Liver (tissue), 9 donors: Measurements from ENCODE around the gene SGK2. TPM values are rescaled to one million over a fixed set of nuclear protein-coding genes. Genes with fewer than 3 reads are reported as not detected.

ENCODE experiments used
- DNase-seq: peaks from one replicate; pipeline ENCODE4 v3.0.0-alpha.2; 2017; ENCODE audit warnings: low spot score
- H3K27ac ChIP-seq, 2 donors: one replicate each; pipeline ENCODE4 v1.7.0; 2013; ENCODE audit warnings: inconsistent platforms in 2 of 2, low read length in 2 of 2, control low read depth in 1 of 2, low read depth in 1 of 2, mild to moderate bottlenecking in 1 of 2
- H3K27me3 ChIP-seq, 4 donors: one replicate each; pipeline versions ENCODE4 v1.6.1 to v1.7.0; 2013; ENCODE audit warnings: low read length in 3 of 4, inconsistent platforms in 1 of 4, mild to moderate bottlenecking in 1 of 4, moderate library complexity in 1 of 4; ENCODE audit not compliant: control insufficient read depth in 4 of 4, insufficient read depth in 4 of 4
- H3K36me3 ChIP-seq, 4 donors: one replicate each; pipeline versions ENCODE4 v1.6.1 to v1.7.0; 2013; ENCODE audit warnings: low read length in 3 of 4, mild to moderate bottlenecking in 3 of 4, low read depth in 1 of 4, moderate library complexity in 1 of 4; ENCODE audit not compliant: control insufficient read depth in 4 of 4, insufficient read depth in 3 of 4
- H3K4me1 ChIP-seq, 4 donors: one replicate each; pipeline versions ENCODE4 v1.6.1 to v1.7.0; 2013; ENCODE audit warnings: low read length in 3 of 4, mild to moderate bottlenecking in 3 of 4, moderate library complexity in 1 of 4; ENCODE audit not compliant: control insufficient read depth in 4 of 4, insufficient read depth in 4 of 4
- H3K4me3 ChIP-seq, 3 donors: one replicate each; pipeline versions ENCODE4 v1.6.1 to v1.7.0; 2013; ENCODE audit warnings: low read length in 3 of 3, control low read depth in 1 of 3, low read depth in 1 of 3, mild to moderate bottlenecking in 1 of 3
- H3K9ac ChIP-seq, 2 donors: one replicate each; pipeline ENCODE4 v1.7.0; 2013; ENCODE audit warnings: low read length in 2 of 2, mild to moderate bottlenecking in 2 of 2, moderate library complexity in 2 of 2, control low read depth in 1 of 2, low read depth in 1 of 2
- H3K9me3 ChIP-seq, 4 donors: one replicate each; pipeline versions ENCODE4 v1.6.1 to v1.7.0; 2013; ENCODE audit warnings: low read length in 3 of 4; ENCODE audit not compliant: control insufficient read depth in 4 of 4
- EGR1 ChIP-seq, 2 donors: IDR thresholded peaks; 2 replicates each; pipeline ENCODE4 v1.6.1; 2016 to 2018; ENCODE audit warnings: antibody characterized with exemption in 2 of 2, low read depth in 2 of 2
- FOXA1 ChIP-seq: IDR thresholded peaks from 2 replicates; pipeline ENCODE4 v1.6.1; 2016; ENCODE audit warnings: antibody characterized with exemption
- FOXA2 ChIP-seq: IDR thresholded peaks from 2 replicates; pipeline ENCODE4 v1.6.1; 2016; ENCODE audit warnings: antibody characterized with exemption
- GABPA ChIP-seq, 2 donors: IDR thresholded peaks in 1 of 2; conservative IDR thresholded peaks in 1 of 2; 2 replicates each; pipeline ENCODE4 v1.6.1; 2016; ENCODE audit warnings: antibody characterized with exemption in 2 of 2, mild to moderate bottlenecking in 1 of 2, moderate library complexity in 1 of 2
- HNF4A ChIP-seq, 2 donors: conservative IDR thresholded peaks; 2 replicates each; pipeline ENCODE4 v1.6.1; 2016; ENCODE audit warnings: antibody characterized with exemption in 2 of 2, mild to moderate bottlenecking in 2 of 2
- HNF4G ChIP-seq: IDR thresholded peaks from 2 replicates; pipeline ENCODE4 v1.6.1; 2016; ENCODE audit warnings: antibody characterized with exemption
- JUND ChIP-seq, 2 donors: IDR thresholded peaks; 2 replicates each; pipeline ENCODE4 v1.6.1; 2016; ENCODE audit warnings: antibody characterized with exemption in 2 of 2
- NR2F2 ChIP-seq: IDR thresholded peaks from 2 replicates; pipeline ENCODE4 v1.6.1; 2016; ENCODE audit warnings: antibody characterized with exemption
- RAD21 ChIP-seq, 2 donors: IDR thresholded peaks; 2 replicates each; pipeline ENCODE4 v1.6.1; 2016; ENCODE audit warnings: antibody characterized with exemption in 2 of 2, mild to moderate bottlenecking in 2 of 2
- RXRA ChIP-seq, 2 donors: IDR thresholded peaks; 2 replicates each; pipeline ENCODE4 v1.6.1; 2017 to 2018; ENCODE audit warnings: antibody characterized with exemption in 2 of 2, mild to moderate bottlenecking in 1 of 2
- SP1 ChIP-seq: IDR thresholded peaks from 2 replicates; pipeline ENCODE4 v1.6.1; 2018; ENCODE audit warnings: antibody characterized with exemption, mild to moderate bottlenecking
- TAF1 ChIP-seq: conservative IDR thresholded peaks from 2 replicates; pipeline ENCODE4 v1.6.1; 2016; ENCODE audit warnings: antibody characterized with exemption, mild to moderate bottlenecking
- YY1 ChIP-seq: IDR thresholded peaks from 2 replicates; pipeline ENCODE4 v1.6.1; 2016; ENCODE audit warnings: antibody characterized with exemption, mild to moderate bottlenecking
- WGBS: extraction: QIAGEN DNeasy Blood & Tissue Kit; methylation state at CpG from one replicate; pipeline ENCODE4 v1.1.7; 2013; 5-methylcytosine and 5-hydroxymethylcytosine counted together
- polyA plus RNA-seq, 2 donors: library from polyadenylated mRNA; stranded (reverse) in 1 of 2; unstranded in 1 of 2; fragments of 200-250 nt in 1 of 2; fragments of >200 nt in 1 of 2; fragmentation: Nextera tagmentation in 1 of 2; extraction: Ambion mirVana in 1 of 2; gene quantifications; one replicate each; pipeline versions ENCODE4 v1.2.1 to v1.2.3, GENCODE V29; 2013 to 2015
- total RNA-seq, 2 donors: library from RNA; depleted of rRNA; stranded (reverse); fragments of >200 nt; gene quantifications; one replicate each; pipeline ENCODE4 v1.2.3, GENCODE V29; 2014
- TF ChIP-seq, protein P1 (sequence below): IDR thresholded peaks from 2 replicates; pipeline ENCODE4 v1.6.1; 2016; ENCODE audit warnings: antibody characterized with exemption, mild to moderate bottlenecking
- TF ChIP-seq, protein P2 (sequence below): IDR thresholded peaks from 2 replicates; pipeline ENCODE4 v1.6.1; 2016; ENCODE audit warnings: antibody characterized with exemption
- TF ChIP-seq, protein P3 (sequence below): fragments of 150-350 bp; IDR thresholded peaks from 2 replicates; pipeline ENCODE4 v1.5.1; 2017; ENCODE audit warnings: improper control_type of control experiment, low read depth, low read length; ENCODE audit not compliant: missing input control
- TF ChIP-seq, protein P4 (sequence below): IDR thresholded peaks from 2 replicates; pipeline ENCODE4 v1.6.1; 2016; ENCODE audit warnings: antibody characterized with exemption
- TF ChIP-seq, protein P5 (sequence below): IDR thresholded peaks from 2 replicates; pipeline ENCODE4 v1.6.1; 2016; ENCODE audit warnings: antibody characterized with exemption
- donor health status: healthy.
- donor health status: healthy.
- donor health status: healthy.
- donor health status: healthy.
- donor health status: healthy.

SGK2 gene
- total and polyA plus RNA-seq, 4 donors = 22.9 to 253 (median 60.3) TPM

DNA sequence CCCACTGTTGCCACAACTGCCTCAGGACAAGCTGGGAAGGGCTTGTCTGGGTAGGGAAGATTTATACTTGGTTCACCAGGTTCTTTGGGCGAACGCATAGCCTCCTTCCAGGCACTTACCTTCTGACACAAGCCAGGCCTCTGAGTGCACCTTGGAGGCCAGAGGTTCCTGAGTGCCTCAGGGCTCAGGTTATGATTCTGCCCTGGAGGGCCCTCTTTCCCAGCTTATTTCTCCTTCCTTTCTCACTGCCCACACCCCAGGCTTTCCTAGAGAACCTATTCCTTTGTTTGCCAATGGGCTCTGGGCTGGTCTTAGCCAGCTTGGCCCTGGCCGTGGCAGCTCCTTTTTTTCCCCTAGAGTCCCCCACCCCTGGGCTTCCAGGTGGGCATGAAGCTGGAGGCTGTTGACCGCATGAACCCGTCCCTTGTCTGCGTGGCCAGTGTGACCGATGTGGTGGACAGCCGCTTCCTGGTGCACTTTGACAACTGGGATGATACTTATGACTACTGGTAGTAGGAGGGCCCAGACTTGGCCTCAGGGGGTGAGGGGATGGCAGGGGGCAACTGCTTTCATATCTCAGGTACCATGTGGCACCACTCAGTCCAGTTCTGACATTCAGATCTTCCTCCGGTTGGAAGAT is 26.3 kb upstream of the SGK2 start (continued):
- no peak for TF ChIP-seq HNF4A (conservative IDR thresholded peaks at IDR 0.05)

DNA sequence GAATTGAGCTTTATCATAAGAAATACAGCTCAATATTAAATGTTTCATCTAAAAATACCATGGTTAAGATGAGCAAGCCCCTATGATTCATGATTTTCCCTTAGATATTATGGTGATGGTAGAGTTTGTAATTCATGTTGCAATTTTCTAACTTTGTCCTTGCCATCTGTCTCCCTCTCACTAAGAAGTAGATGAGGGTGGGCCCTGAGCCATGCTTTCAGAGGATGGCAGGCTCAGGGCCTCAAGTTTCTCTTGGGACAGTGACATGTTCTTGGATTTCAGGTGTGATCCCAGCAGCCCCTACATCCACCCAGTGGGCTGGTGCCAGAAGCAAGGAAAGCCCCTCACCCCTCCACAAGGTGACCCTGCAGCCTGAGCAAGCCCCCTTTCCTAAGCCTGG is 25.8 kb upstream of the SGK2 start:
- H3K9me3 ChIP-seq = no peaks in the 10 kb centered on the region
- no peaks in the 10 kb centered on the region for H3K27me3 ChIP-seq
- no peak overlapping the region for H3K27ac ChIP-seq
- H3K4me3 ChIP-seq = no peak overlapping the region
- no peak for TF ChIP-seq SP1
- TF ChIP-seq, protein P1, sequence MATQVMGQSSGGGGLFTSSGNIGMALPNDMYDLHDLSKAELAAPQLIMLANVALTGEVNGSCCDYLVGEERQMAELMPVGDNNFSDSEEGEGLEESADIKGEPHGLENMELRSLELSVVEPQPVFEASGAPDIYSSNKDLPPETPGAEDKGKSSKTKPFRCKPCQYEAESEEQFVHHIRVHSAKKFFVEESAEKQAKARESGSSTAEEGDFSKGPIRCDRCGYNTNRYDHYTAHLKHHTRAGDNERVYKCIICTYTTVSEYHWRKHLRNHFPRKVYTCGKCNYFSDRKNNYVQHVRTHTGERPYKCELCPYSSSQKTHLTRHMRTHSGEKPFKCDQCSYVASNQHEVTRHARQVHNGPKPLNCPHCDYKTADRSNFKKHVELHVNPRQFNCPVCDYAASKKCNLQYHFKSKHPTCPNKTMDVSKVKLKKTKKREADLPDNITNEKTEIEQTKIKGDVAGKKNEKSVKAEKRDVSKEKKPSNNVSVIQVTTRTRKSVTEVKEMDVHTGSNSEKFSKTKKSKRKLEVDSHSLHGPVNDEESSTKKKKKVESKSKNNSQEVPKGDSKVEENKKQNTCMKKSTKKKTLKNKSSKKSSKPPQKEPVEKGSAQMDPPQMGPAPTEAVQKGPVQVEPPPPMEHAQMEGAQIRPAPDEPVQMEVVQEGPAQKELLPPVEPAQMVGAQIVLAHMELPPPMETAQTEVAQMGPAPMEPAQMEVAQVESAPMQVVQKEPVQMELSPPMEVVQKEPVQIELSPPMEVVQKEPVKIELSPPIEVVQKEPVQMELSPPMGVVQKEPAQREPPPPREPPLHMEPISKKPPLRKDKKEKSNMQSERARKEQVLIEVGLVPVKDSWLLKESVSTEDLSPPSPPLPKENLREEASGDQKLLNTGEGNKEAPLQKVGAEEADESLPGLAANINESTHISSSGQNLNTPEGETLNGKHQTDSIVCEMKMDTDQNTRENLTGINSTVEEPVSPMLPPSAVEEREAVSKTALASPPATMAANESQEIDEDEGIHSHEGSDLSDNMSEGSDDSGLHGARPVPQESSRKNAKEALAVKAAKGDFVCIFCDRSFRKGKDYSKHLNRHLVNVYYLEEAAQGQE = no peak
- TF ChIP-seq FOXA1 = no peak
- no peak for TF ChIP-seq YY1
- no peak for TF ChIP-seq GABPA (IDR thresholded peaks at IDR 0.05 in 1 of 2, conservative IDR thresholded peaks at IDR 0.05 in 1 of 2)
- no peak for TF ChIP-seq HNF4G
- no peak overlapping the region for H3K9ac ChIP-seq
- no peaks in the 10 kb centered on the region for H3K36me3 ChIP-seq
- peaks cover 0 to 2% (median 0%) of the 10 kb centered on the region in 4 donors for H3K4me1 ChIP-seq
- DNase-seq = no peak

DNA sequence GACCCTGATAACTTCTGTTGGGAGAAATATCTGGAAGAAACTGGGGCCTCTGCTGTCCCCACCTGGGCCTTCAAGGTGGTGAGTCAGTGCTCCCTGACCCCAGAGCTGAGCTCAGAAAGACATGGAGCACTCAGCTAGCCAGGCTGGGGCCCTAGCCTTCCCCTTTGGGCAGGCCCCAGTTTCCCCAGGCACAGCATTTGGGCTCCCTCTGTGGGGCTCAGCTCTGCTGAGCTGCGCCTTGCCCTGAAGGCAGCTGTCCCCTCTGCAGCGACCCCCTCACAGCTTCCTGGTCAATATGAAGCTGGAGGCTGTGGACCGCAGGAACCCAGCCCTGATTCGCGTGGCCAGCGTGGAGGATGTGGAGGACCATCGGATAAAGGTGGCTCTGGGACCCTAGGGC is 24.8 kb upstream of the SGK2 start:
- H3K4me1 ChIP-seq = peaks cover 6 to 11% (median 9%) of the 10 kb centered on the region in 4 donors
- H3K9ac ChIP-seq = no peak overlapping the region
- H3K36me3 ChIP-seq = no peaks in the 10 kb centered on the region
- TF ChIP-seq EGR1 (IDR thresholded peaks at IDR 0.05; ENCODE audit: low read depth in 2 of 2) = no peak
- TF ChIP-seq, protein P1 = no peak
- TF ChIP-seq, protein P2, sequence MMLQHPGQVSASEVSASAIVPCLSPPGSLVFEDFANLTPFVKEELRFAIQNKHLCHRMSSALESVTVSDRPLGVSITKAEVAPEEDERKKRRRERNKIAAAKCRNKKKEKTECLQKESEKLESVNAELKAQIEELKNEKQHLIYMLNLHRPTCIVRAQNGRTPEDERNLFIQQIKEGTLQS = no peak
- TF ChIP-seq SP1 = no peak
- no peak for TF ChIP-seq FOXA1
- TF ChIP-seq YY1 = no peak
- TF ChIP-seq, protein P3, sequence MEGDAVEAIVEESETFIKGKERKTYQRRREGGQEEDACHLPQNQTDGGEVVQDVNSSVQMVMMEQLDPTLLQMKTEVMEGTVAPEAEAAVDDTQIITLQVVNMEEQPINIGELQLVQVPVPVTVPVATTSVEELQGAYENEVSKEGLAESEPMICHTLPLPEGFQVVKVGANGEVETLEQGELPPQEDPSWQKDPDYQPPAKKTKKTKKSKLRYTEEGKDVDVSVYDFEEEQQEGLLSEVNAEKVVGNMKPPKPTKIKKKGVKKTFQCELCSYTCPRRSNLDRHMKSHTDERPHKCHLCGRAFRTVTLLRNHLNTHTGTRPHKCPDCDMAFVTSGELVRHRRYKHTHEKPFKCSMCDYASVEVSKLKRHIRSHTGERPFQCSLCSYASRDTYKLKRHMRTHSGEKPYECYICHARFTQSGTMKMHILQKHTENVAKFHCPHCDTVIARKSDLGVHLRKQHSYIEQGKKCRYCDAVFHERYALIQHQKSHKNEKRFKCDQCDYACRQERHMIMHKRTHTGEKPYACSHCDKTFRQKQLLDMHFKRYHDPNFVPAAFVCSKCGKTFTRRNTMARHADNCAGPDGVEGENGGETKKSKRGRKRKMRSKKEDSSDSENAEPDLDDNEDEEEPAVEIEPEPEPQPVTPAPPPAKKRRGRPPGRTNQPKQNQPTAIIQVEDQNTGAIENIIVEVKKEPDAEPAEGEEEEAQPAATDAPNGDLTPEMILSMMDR = no peak
- TF ChIP-seq, protein P4, sequence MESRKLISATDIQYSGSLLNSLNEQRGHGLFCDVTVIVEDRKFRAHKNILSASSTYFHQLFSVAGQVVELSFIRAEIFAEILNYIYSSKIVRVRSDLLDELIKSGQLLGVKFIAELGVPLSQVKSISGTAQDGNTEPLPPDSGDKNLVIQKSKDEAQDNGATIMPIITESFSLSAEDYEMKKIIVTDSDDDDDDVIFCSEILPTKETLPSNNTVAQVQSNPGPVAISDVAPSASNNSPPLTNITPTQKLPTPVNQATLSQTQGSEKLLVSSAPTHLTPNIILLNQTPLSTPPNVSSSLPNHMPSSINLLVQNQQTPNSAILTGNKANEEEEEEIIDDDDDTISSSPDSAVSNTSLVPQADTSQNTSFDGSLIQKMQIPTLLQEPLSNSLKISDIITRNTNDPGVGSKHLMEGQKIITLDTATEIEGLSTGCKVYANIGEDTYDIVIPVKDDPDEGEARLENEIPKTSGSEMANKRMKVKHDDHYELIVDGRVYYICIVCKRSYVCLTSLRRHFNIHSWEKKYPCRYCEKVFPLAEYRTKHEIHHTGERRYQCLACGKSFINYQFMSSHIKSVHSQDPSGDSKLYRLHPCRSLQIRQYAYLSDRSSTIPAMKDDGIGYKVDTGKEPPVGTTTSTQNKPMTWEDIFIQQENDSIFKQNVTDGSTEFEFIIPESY = no peak
- TF ChIP-seq TAF1 = no peak
- no peak for TF ChIP-seq JUND (IDR thresholded peaks at IDR 0.05)
- no peak for TF ChIP-seq RXRA (IDR thresholded peaks at IDR 0.05)
- no peak for TF ChIP-seq FOXA2
- TF ChIP-seq NR2F2 = no peak
- TF ChIP-seq HNF4A (conservative IDR thresholded peaks at IDR 0.05) = no peak
- no peak for TF ChIP-seq HNF4G
- TF ChIP-seq GABPA (IDR thresholded peaks at IDR 0.05 in 1 of 2, conservative IDR thresholded peaks at IDR 0.05 in 1 of 2) = no peak
- TF ChIP-seq, protein P5, sequence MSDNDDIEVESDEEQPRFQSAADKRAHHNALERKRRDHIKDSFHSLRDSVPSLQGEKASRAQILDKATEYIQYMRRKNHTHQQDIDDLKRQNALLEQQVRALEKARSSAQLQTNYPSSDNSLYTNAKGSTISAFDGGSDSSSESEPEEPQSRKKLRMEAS = no peak
- no peak for TF ChIP-seq RAD21 (IDR thresholded peaks at IDR 0.05)
- H3K9me3 ChIP-seq = no peaks in the 10 kb centered on the region
- no peak overlapping the region for H3K4me3 ChIP-seq
- no peaks in the 10 kb centered on the region for H3K27me3 ChIP-seq
- no peak for DNase-seq
- H3K27ac ChIP-seq = no peak overlapping the region
- 97% methylated on average over 7 of the region's 7 CpGs for WGBS
